GM12801 (cell line): Measurements from ENCODE around the gene TRIM8.

ENCODE experiments used
- TF ChIP-seq, protein P1 (sequence below): IDR thresholded peaks from one replicate; pipeline ENCODE4 v1.5.1; 2011; ENCODE audit warnings: control low read depth; ENCODE audit not compliant: insufficient read length; ENCODE audit errors: extremely low read depth

TRIM8 gene

GRCh38 chr10:102608487-102608886 lies 35.8 kb upstream of the TRIM8 start:
- TF ChIP-seq, protein P1, sequence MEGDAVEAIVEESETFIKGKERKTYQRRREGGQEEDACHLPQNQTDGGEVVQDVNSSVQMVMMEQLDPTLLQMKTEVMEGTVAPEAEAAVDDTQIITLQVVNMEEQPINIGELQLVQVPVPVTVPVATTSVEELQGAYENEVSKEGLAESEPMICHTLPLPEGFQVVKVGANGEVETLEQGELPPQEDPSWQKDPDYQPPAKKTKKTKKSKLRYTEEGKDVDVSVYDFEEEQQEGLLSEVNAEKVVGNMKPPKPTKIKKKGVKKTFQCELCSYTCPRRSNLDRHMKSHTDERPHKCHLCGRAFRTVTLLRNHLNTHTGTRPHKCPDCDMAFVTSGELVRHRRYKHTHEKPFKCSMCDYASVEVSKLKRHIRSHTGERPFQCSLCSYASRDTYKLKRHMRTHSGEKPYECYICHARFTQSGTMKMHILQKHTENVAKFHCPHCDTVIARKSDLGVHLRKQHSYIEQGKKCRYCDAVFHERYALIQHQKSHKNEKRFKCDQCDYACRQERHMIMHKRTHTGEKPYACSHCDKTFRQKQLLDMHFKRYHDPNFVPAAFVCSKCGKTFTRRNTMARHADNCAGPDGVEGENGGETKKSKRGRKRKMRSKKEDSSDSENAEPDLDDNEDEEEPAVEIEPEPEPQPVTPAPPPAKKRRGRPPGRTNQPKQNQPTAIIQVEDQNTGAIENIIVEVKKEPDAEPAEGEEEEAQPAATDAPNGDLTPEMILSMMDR: no peak

DNA sequence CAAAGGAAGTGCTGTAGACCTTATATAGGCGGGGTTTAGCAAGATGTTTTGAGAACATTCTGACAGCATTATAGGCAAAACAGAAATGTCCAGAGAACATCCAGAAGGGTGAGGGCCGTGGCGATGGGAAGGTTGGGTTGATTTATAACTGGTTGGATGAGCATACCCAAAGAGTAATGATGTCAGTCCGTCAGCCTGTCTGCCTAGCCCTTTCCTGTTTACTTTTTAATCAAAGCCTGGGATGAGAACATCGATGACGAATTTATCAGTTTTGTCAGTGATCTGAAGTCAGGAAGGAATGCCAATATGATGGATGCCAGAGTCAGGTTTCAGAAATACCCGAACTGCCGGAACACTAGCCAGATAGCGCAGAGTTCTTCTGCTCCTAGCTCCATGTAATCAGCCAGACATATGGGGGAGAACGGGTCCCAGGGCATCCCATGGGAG lies 33.8 kb upstream of the TRIM8 start:
- TF ChIP-seq, protein P1: no peak

DNA sequence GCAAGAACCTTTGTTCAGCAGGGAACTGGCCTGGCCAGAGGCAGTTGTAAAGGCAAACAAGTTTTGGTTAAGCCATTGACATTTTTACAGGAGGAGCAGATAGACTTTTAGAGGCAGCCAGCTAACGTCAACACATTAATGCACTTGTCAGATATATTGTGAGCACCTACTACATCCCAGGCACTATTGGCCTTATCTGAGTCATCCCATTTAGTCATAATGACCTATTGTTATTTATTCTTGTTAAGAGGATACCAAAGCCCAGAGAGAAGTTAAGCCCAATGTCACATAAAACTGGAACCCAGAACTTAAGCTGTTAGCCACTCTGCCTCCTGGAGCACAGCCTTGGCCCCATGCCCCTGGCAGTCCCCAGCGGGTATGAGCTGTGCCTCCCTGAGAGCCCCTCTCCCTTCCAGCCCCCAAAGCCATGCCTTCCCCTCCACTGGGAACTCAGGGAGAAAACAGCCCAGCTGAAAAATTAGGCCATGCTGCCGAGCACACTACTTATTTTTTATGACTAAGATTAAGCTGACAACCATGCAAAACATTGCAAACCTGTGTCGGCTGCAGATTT lies 32.7 kb upstream of the TRIM8 start:
- TF ChIP-seq, protein P1: no peak

DNA sequence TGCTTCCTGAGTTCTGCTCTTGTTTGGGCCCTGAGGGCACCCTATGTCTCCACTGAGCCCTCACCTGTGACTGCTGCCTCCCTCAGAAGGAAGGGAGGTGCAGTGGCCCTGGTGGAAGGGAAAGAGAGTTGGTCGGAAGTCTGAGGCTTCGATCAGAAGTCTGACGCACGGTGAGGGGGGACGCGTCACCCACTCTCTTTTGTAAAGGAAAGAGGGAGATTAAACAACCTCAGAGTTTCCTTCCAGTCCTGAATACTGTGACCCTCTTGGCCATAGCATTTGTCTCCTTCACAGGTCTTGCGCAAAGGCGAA lies 31.4 kb upstream of the TRIM8 start:
- TF ChIP-seq, protein P1: no peak

DNA sequence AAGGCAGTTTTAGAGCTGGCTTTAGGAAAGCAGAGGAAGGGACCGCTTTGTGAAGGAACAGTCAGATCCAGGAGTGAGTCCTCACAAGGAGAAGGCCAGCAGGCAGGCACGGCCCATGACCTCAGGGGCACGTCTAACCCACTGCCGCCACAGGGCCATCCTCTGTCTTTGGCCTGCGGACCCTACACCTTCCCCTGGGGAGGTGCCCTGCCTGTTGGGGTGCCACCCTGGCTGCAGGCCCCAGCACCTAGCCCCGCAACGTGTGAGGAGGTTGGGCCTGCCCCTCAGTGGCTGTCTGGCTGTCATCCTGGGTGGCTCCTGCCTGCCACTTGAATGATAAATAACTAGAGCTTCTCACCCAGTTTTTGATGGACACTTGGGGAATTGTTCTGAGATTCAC lies 31.0 kb upstream of the TRIM8 start:
- TF ChIP-seq, protein P1: no peak

- TF ChIP-seq, protein P1: no peak
Observed at GRCh38 chr10:102613785-102614184, 30.5 kb upstream of the TRIM8 start.

DNA sequence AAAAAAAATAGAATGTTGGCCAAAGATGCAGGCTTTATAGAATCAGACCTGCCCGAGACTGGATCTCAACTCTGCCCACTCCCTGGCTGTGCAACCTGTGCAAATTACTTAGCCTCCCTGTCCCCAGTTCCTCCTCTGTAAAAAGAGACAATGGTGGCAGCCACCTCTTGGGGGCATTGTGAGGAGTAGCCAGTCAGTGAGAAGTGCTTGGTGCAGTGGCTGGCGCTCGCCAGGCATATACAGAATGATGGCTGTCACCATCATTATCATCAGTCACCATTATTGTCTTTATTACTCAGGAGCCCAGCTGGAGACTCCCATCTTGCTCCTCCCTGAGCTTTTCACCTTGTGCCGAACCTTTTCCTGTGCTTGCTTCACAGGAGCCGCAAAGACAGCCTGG lies 29.4 kb upstream of the TRIM8 start:
- TF ChIP-seq, protein P1: no peak
